Activated T-helper 17 cell treated with anti-CD3 and anti-CD28 coated beads, Interleukin-2, amount 50 U/mL, for 72 hours (primary cell): ENCODE results near the gene ZNF343. TPM values are rescaled to one million over a fixed set of nuclear protein-coding genes. Genes with fewer than 3 reads are reported as not detected.
"Not testable (repeated sequence)": the region's sequence is repeated elsewhere in the genome, so short reads cannot be mapped to it uniquely, and the experiment has no call there.

ENCODE experiments used
- ATAC-seq: fragments of 150-1000 bp; cut with Tn5 transposase; replicated peaks from 2 replicates; pipeline ENCODE4 v1.10.0; 2021; ENCODE audit warnings: mild to moderate bottlenecking, moderate library complexity
- H3K27ac Mint-ChIP-seq: one replicate; pipeline ENCODE4 v1.8.0; 2022; ENCODE audit warnings: mixed read lengths
- H3K27me3 Mint-ChIP-seq: one replicate; pipeline ENCODE4 v1.8.0; 2022; ENCODE audit warnings: mixed read lengths
- H3K36me3 Mint-ChIP-seq: one replicate; pipeline ENCODE4 v1.8.0; 2022; ENCODE audit warnings: low read depth, mild to moderate bottlenecking, mixed read lengths
- H3K4me1 Mint-ChIP-seq: one replicate; pipeline ENCODE4 v1.8.0; 2022; ENCODE audit warnings: mixed read lengths
- H3K4me3 Mint-ChIP-seq: one replicate; pipeline ENCODE4 v1.8.0; 2022; ENCODE audit warnings: mild to moderate bottlenecking, mixed read lengths
- H3K9me3 Mint-ChIP-seq: one replicate; pipeline ENCODE4 v1.8.0; 2022; ENCODE audit warnings: mixed read lengths
- total RNA-seq, 2 donors: library from RNA; stranded (reverse); gene quantifications; one replicate each; pipeline ENCODE4 v1.2.3, GENCODE V29; 2022

Gene ZNF343
- total RNA-seq, 2 donors from 2014 or later = 8.0 to 10.1 TPM

- H3K9me3 Mint-ChIP-seq = no peaks in the 10 kb centered on the region
- no peaks in the 10 kb centered on the region for H3K36me3 Mint-ChIP-seq
- no peaks in the 10 kb centered on the region for H3K27me3 Mint-ChIP-seq
Observed at GRCh38 chr20:2527762-2528161, 19.0 kb upstream of the ZNF343 start.

GRCh38 chr20:2526218-2526583 lies 17.5 kb upstream of the ZNF343 start:
- not testable (repeated sequence) for H3K4me3 Mint-ChIP-seq, ATAC-seq, H3K4me1 Mint-ChIP-seq, H3K36me3 Mint-ChIP-seq, H3K27me3 Mint-ChIP-seq, H3K27ac Mint-ChIP-seq, H3K9me3 Mint-ChIP-seq

More at GRCh38 chr20:2527762-2528161, 19.0 kb upstream of the ZNF343 start:
- no peaks in the 10 kb centered on the region for H3K4me1 Mint-ChIP-seq
- ATAC-seq = no peak
- no peak overlapping the region for H3K4me3 Mint-ChIP-seq
- no peak overlapping the region for H3K27ac Mint-ChIP-seq

GRCh38 chr20:2524709-2525506 lies 16.2 kb upstream of the ZNF343 start:
- no peaks in the 10 kb centered on the region for H3K9me3 Mint-ChIP-seq
- H3K4me1 Mint-ChIP-seq = no peaks in the 10 kb centered on the region
- no peaks in the 10 kb centered on the region for H3K27me3 Mint-ChIP-seq
- ATAC-seq = peak; percentile 64
- peak overlapping the region; percentile 84 for H3K27ac Mint-ChIP-seq
- H3K36me3 Mint-ChIP-seq = no peaks in the 10 kb centered on the region
- peak overlapping the region; percentile 81 for H3K4me3 Mint-ChIP-seq

- Mint-ChIP-seq H3K27ac (peak overlapping the region; percentile 84), H3K9me3 (no peaks in the 10 kb centered on the region), H3K36me3 (no peaks in the 10 kb centered on the region), H3K4me1 (no peaks in the 10 kb centered on the region), H3K27me3 (no peaks in the 10 kb centered on the region), H3K4me3 (peak overlapping the region; percentile 81)
- peak; percentile 71 for ATAC-seq
Observed at GRCh38 chr20:2523919-2524708, 15.4 kb upstream of the ZNF343 start.

- not testable (repeated sequence) for ATAC-seq, H3K27me3 Mint-ChIP-seq, H3K27ac Mint-ChIP-seq, H3K9me3 Mint-ChIP-seq, H3K36me3 Mint-ChIP-seq, H3K4me1 Mint-ChIP-seq, H3K4me3 Mint-ChIP-seq
Observed at GRCh38 chr20:2522826-2523429, 14.2 kb upstream of the ZNF343 start.

- H3K9me3 Mint-ChIP-seq = no peaks in the 10 kb centered on the region
- no peak overlapping the region for H3K4me3 Mint-ChIP-seq
- H3K4me1 Mint-ChIP-seq = no peaks in the 10 kb centered on the region
Observed at GRCh38 chr20:2521369-2522305, 12.9 kb upstream of the ZNF343 start.

GRCh38 chr20:2520617-2521016 lies 11.9 kb upstream of the ZNF343 start:
- Mint-ChIP-seq H3K9me3 (no peaks in the 10 kb centered on the region), H3K27me3 (no peaks in the 10 kb centered on the region), H3K4me3 (no peak overlapping the region), H3K36me3 (no peaks in the 10 kb centered on the region), H3K4me1 (no peaks in the 10 kb centered on the region), H3K27ac (no peak overlapping the region)
- ATAC-seq = no peak

More at GRCh38 chr20:2521369-2522305, 12.9 kb upstream of the ZNF343 start:
- Mint-ChIP-seq H3K36me3 (no peaks in the 10 kb centered on the region), H3K27ac (no peak overlapping the region), H3K27me3 (no peaks in the 10 kb centered on the region)
- ATAC-seq = no peak

GRCh38 chr20:2519115-2519809 lies 10.5 kb upstream of the ZNF343 start:
- Mint-ChIP-seq H3K27ac (peak overlapping the region; percentile 0), H3K36me3 (no peaks in the 10 kb centered on the region), H3K4me3 (no peak overlapping the region), H3K27me3 (no peaks in the 10 kb centered on the region), H3K4me1 (no peaks in the 10 kb centered on the region), H3K9me3 (no peaks in the 10 kb centered on the region)
- peak; percentile 87 for ATAC-seq

GRCh38 chr20:2518558-2518957 lies 9.8 kb upstream of the ZNF343 start:
- H3K4me3 Mint-ChIP-seq = no peak overlapping the region
- no peaks in the 10 kb centered on the region for H3K27me3 Mint-ChIP-seq
- no peaks in the 10 kb centered on the region for H3K36me3 Mint-ChIP-seq
- no peaks in the 10 kb centered on the region for H3K4me1 Mint-ChIP-seq
- H3K9me3 Mint-ChIP-seq = no peaks in the 10 kb centered on the region
- peak overlapping the region; percentile 0 for H3K27ac Mint-ChIP-seq
- no peak for ATAC-seq

- ATAC-seq = no peak
- H3K27me3 Mint-ChIP-seq = no peaks in the 10 kb centered on the region
- no peak overlapping the region for H3K27ac Mint-ChIP-seq
- H3K9me3 Mint-ChIP-seq = no peaks in the 10 kb centered on the region
- H3K36me3 Mint-ChIP-seq = no peaks in the 10 kb centered on the region
- no peaks in the 10 kb centered on the region for H3K4me1 Mint-ChIP-seq
- no peak overlapping the region for H3K4me3 Mint-ChIP-seq
Observed at GRCh38 chr20:2518096-2518495, 9.4 kb upstream of the ZNF343 start.

GRCh38 chr20:2516399-2516798 lies 7.7 kb upstream of the ZNF343 start:
- Mint-ChIP-seq H3K9me3 (no peaks in the 10 kb centered on the region), H3K4me3 (no peak overlapping the region), H3K27me3 (peaks cover 5% of the 10 kb centered on the region), H3K4me1 (no peaks in the 10 kb centered on the region), H3K27ac (no peak overlapping the region), H3K36me3 (no peaks in the 10 kb centered on the region)
- no peak for ATAC-seq

GRCh38 chr20:2515203-2515602 lies 6.5 kb upstream of the ZNF343 start:
- ATAC-seq = no peak
- Mint-ChIP-seq H3K4me1 (no peaks in the 10 kb centered on the region), H3K4me3 (no peak overlapping the region), H3K27ac (no peak overlapping the region), H3K9me3 (no peaks in the 10 kb centered on the region), H3K36me3 (no peaks in the 10 kb centered on the region), H3K27me3 (peaks cover 10% of the 10 kb centered on the region)

GRCh38 chr20:2509794-2510193 lies 1.1 kb upstream of the ZNF343 start:
- peaks cover 10% of the 10 kb centered on the region for H3K27me3 Mint-ChIP-seq
- no peak for ATAC-seq
- H3K4me3 Mint-ChIP-seq = peak overlapping the region; percentile 97
- no peaks in the 10 kb centered on the region for H3K9me3 Mint-ChIP-seq
- no peak overlapping the region for H3K27ac Mint-ChIP-seq
- H3K4me1 Mint-ChIP-seq = peaks cover 2% of the 10 kb centered on the region
- peaks cover 13% of the 10 kb centered on the region for H3K36me3 Mint-ChIP-seq
